ENCODE data around the gene GBX2.

GBX2 gene

GRCh38 chr2:236171181-236171679 lies 3.0 kb upstream of the GBX2 start:
- ChIA-PET POLR2A (no interaction called here), CTCF (interaction anchor here (0.7 kb wide), 1 partner anchor 10 kb away, joined by 3 read pairs; no protein-coding TSS in a partner anchor)
- DNase-seq (ENCODE audit: extremely low spot score) = no peak
- TF ChIP-seq FOXM1 (IDR thresholded peaks at IDR 0.05; ENCODE audit: borderline replicate concordance) = no peak
- TF ChIP-seq CTBP1 (IDR thresholded peaks at IDR 0.05; ENCODE audit: borderline replicate concordance) = no peak
- no peak for TF ChIP-seq HDGF (IDR thresholded peaks at IDR 0.05; ENCODE audit: borderline replicate concordance)
- TF ChIP-seq ARNT (IDR thresholded peaks at IDR 0.05) = no peak
- no peak for TF ChIP-seq NFRKB (IDR thresholded peaks at IDR 0.05)
- TF ChIP-seq FOXA1 (IDR thresholded peaks at IDR 0.05) = no peak
- no peak for TF ChIP-seq L3MBTL2 (conservative IDR thresholded peaks at IDR 0.05)
- no peak for TF ChIP-seq ZNF384 (IDR thresholded peaks at IDR 0.05)
- TF ChIP-seq PKNOX1 (IDR thresholded peaks at IDR 0.05) = no peak
- no peak for TF ChIP-seq SP1 (IDR thresholded peaks at IDR 0.05)
- no peak for TF ChIP-seq SUZ12 (IDR thresholded peaks at IDR 0.05)
- no peak for TF ChIP-seq TARDBP (IDR thresholded peaks at IDR 0.05)
- no peak for TF ChIP-seq LEF1 (IDR thresholded peaks at IDR 0.05; ENCODE audit: borderline replicate concordance)
- TF ChIP-seq BHLHE40 (IDR thresholded peaks at IDR 0.05; ENCODE audit: borderline replicate concordance) = no peak
- no peak for TF ChIP-seq FOXK2 (IDR thresholded peaks at IDR 0.05)
- TF ChIP-seq ELF4 (IDR thresholded peaks at IDR 0.05) = no peak

- ChIA-PET POLR2A (no interaction called here), CTCF (interaction anchor here (0.7 kb wide), 1 partner anchor 11 kb away, joined by 3 read pairs; no protein-coding TSS in a partner anchor)
- DNase-seq (ENCODE audit: extremely low spot score) = no peak
- TF ChIP-seq FOXA1 (IDR thresholded peaks at IDR 0.05) = no peak
- TF ChIP-seq SUZ12 (IDR thresholded peaks at IDR 0.05) = no peak
These were observed 2.5 kb upstream of the GBX2 start for GRCh38 chr2:236170590-236171165.

GRCh38 chr2:236169741-236170589 lies 1.8 kb upstream of the GBX2 start:
- POLR2A ChIA-PET = no interaction called here
- DNase-seq (ENCODE audit: extremely low spot score) = no peak

GRCh38 chr2:236169151-236169721 lies 1.1 kb upstream of the GBX2 start:
- TF ChIP-seq ZNF384 (IDR thresholded peaks at IDR 0.05) = no peak
- TF ChIP-seq CTBP1 (IDR thresholded peaks at IDR 0.05; ENCODE audit: borderline replicate concordance) = no peak
- no peak for TF ChIP-seq FOXM1 (IDR thresholded peaks at IDR 0.05; ENCODE audit: borderline replicate concordance)
- TF ChIP-seq BHLHE40 (IDR thresholded peaks at IDR 0.05; ENCODE audit: borderline replicate concordance) = no peak
- TF ChIP-seq HDGF (IDR thresholded peaks at IDR 0.05; ENCODE audit: borderline replicate concordance) = no peak
- TF ChIP-seq ELF4 (IDR thresholded peaks at IDR 0.05) = no peak
- TF ChIP-seq SP1 (IDR thresholded peaks at IDR 0.05) = no peak
- no peak for TF ChIP-seq ARNT (IDR thresholded peaks at IDR 0.05)
- TF ChIP-seq NFRKB (IDR thresholded peaks at IDR 0.05) = no peak
- no peak for TF ChIP-seq L3MBTL2 (conservative IDR thresholded peaks at IDR 0.05)
- POLR2A ChIA-PET = interaction anchor here (1.1 kb wide), 1 partner anchor 8 kb away, joined by 5 read pairs; no protein-coding TSS in a partner anchor
- no peak for DNase-seq (ENCODE audit: extremely low spot score)
- CTCF ChIA-PET = interaction anchor here (1.0 kb wide), 1 partner anchor 8 kb away, joined by 3 read pairs; no protein-coding TSS in a partner anchor

More at GRCh38 chr2:236169741-236170589, 1.8 kb upstream of the GBX2 start:
- CTCF ChIA-PET = interaction anchor here (1.0 kb wide), 1 partner anchor 8 kb away, joined by 3 read pairs; no protein-coding TSS in a partner anchor
- TF ChIP-seq CTBP1 (IDR thresholded peaks at IDR 0.05; ENCODE audit: borderline replicate concordance) = no peak
- no peak for TF ChIP-seq L3MBTL2 (conservative IDR thresholded peaks at IDR 0.05)
- TF ChIP-seq SP1 (IDR thresholded peaks at IDR 0.05) = no peak
- no peak for TF ChIP-seq ELF4 (IDR thresholded peaks at IDR 0.05)
- no peak for TF ChIP-seq FOXM1 (IDR thresholded peaks at IDR 0.05; ENCODE audit: borderline replicate concordance)
- no peak for TF ChIP-seq BHLHE40 (IDR thresholded peaks at IDR 0.05; ENCODE audit: borderline replicate concordance)
- TF ChIP-seq TARDBP (IDR thresholded peaks at IDR 0.05) = no peak
- TF ChIP-seq ZNF384 (IDR thresholded peaks at IDR 0.05) = no peak
- no peak for TF ChIP-seq SUZ12 (IDR thresholded peaks at IDR 0.05)
- TF ChIP-seq NFRKB (IDR thresholded peaks at IDR 0.05) = no peak
- TF ChIP-seq FOXA1 (IDR thresholded peaks at IDR 0.05) = no peak
- no peak for TF ChIP-seq PKNOX1 (IDR thresholded peaks at IDR 0.05)
- TF ChIP-seq HDGF (IDR thresholded peaks at IDR 0.05; ENCODE audit: borderline replicate concordance) = no peak
- TF ChIP-seq LEF1 (IDR thresholded peaks at IDR 0.05; ENCODE audit: borderline replicate concordance) = no peak
- TF ChIP-seq ARNT (IDR thresholded peaks at IDR 0.05) = no peak
- no peak for TF ChIP-seq FOXK2 (IDR thresholded peaks at IDR 0.05)

- CTCF ChIA-PET = no interaction called here
- peak; percentile 62 for DNase-seq (ENCODE audit: extremely low spot score)
- POLR2A ChIA-PET = interaction anchor here (0.8 kb wide), 1 partner anchor 40 kb away, joined by 3 read pairs; no protein-coding TSS in a partner anchor
- no peak; the same call in 1 of the 2 replicates for TF ChIP-seq L3MBTL2 (conservative IDR thresholded peaks at IDR 0.05)
- TF ChIP-seq ARNT (IDR thresholded peaks at IDR 0.05) = no peak
- TF ChIP-seq ELF4 (IDR thresholded peaks at IDR 0.05) = no peak
- TF ChIP-seq NFRKB (IDR thresholded peaks at IDR 0.05) = no peak
- TF ChIP-seq HDGF (IDR thresholded peaks at IDR 0.05; ENCODE audit: borderline replicate concordance) = no peak
- no peak for TF ChIP-seq FOXM1 (IDR thresholded peaks at IDR 0.05; ENCODE audit: borderline replicate concordance)
- TF ChIP-seq SP1 (IDR thresholded peaks at IDR 0.05) = no peak
- no peak for TF ChIP-seq BHLHE40 (IDR thresholded peaks at IDR 0.05; ENCODE audit: borderline replicate concordance)
- no peak for TF ChIP-seq FOXK2 (IDR thresholded peaks at IDR 0.05)
- no peak for TF ChIP-seq ZNF384 (IDR thresholded peaks at IDR 0.05)
- no peak for TF ChIP-seq CTBP1 (IDR thresholded peaks at IDR 0.05; ENCODE audit: borderline replicate concordance)
- TF ChIP-seq PKNOX1 (IDR thresholded peaks at IDR 0.05) = no peak
- no peak for TF ChIP-seq TARDBP (IDR thresholded peaks at IDR 0.05)
- TF ChIP-seq SUZ12 (IDR thresholded peaks at IDR 0.05) = no peak
- TF ChIP-seq FOXA1 (IDR thresholded peaks at IDR 0.05) = no peak
- no peak for TF ChIP-seq LEF1 (IDR thresholded peaks at IDR 0.05; ENCODE audit: borderline replicate concordance)
These were observed 683 bp downstream of the GBX2 start for GRCh38 chr2:236167297-236168109.

Data from HEK293T (cell line).